GM12878 (cell line): ENCODE data around the gene EXOC7. TPM values are rescaled to one million over a fixed set of nuclear protein-coding genes. Genes with fewer than 3 reads are reported as not detected.

ENCODE experiments used
- ATF2 ChIP-seq: IDR thresholded peaks from 2 replicates; pipeline ENCODE4 v1.6.1; 2012; ENCODE audit warnings: low read length, inconsistent platforms
- BCL3 ChIP-seq: IDR thresholded peaks from 2 replicates; pipeline ENCODE4 v1.6.1; 2011; ENCODE audit warnings: borderline replicate concordance, low read depth, mild to moderate bottlenecking, moderate library complexity, low read length; ENCODE audit not compliant: insufficient read depth, poor library complexity, severe bottlenecking
- BHLHE40 ChIP-seq, 2 experiments: fragments of 450-650 bp in 1 of 2; IDR thresholded peaks; 2 replicates each; pipeline ENCODE4 v1.6.1; 2011 to 2017; ENCODE audit warnings: low read depth in 2 of 2, borderline replicate concordance in 1 of 2, improper control_type of control experiment in 1 of 2, low read length in 1 of 2, mild to moderate bottlenecking in 1 of 2
- CEBPB ChIP-seq, 2 experiments: fragments of 150-350 bp in 1 of 2; IDR thresholded peaks; 2 replicates each; pipeline ENCODE4 v1.6.1; 2012 to 2014; ENCODE audit warnings: low read depth in 2 of 2, low read length in 2 of 2, borderline replicate concordance in 1 of 2, inconsistent platforms in 1 of 2
- EED ChIP-seq: sonication (generic); IDR thresholded peaks from 2 replicates; pipeline ENCODE4 v1.6.1; 2016; ENCODE audit warnings: antibody characterized with exemption, low read depth
- IKZF1 ChIP-seq: fragments of 450-650 bp; conservative IDR thresholded peaks from 2 replicates; pipeline ENCODE4 v1.6.1; 2017; ENCODE audit warnings: antibody characterized with exemption, mild to moderate bottlenecking
- KLF5 ChIP-seq: fragments of 450-650 bp; IDR thresholded peaks from 2 replicates; pipeline ENCODE4 v1.6.1; 2014; ENCODE audit warnings: mild to moderate bottlenecking; ENCODE audit not compliant: partially characterized antibody
- MTA2 ChIP-seq: fragments of 450-650 bp; IDR thresholded peaks from 2 replicates; pipeline ENCODE4 v1.6.1; 2016; ENCODE audit warnings: low read depth, mild to moderate bottlenecking, moderate library complexity
- MXI1 ChIP-seq: fragments of 150-350 bp; IDR thresholded peaks from 2 replicates; pipeline ENCODE4 v1.6.1; 2011; ENCODE audit warnings: low read depth, mild to moderate bottlenecking, inconsistent platforms, low read length, improper control_type of control experiment
- RELA ChIP-seq: fragments of 450-650 bp; IDR thresholded peaks from 2 replicates; pipeline ENCODE4 v1.8.0; 2014; ENCODE audit warnings: borderline replicate concordance; ENCODE audit not compliant: partially characterized antibody
- SIX5 ChIP-seq: IDR thresholded peaks from 2 replicates; pipeline ENCODE4 v1.6.1; 2011; ENCODE audit warnings: mild to moderate bottlenecking, low read depth, low read length, moderate library complexity; ENCODE audit not compliant: severe bottlenecking
- STAT3 ChIP-seq: IDR thresholded peaks from 2 replicates; pipeline ENCODE4 v1.6.1; 2011; ENCODE audit warnings: low read depth, low read length, improper control_type of control experiment
- TAF1 ChIP-seq: IDR thresholded peaks from 2 replicates; pipeline ENCODE4 v1.6.1; 2011; ENCODE audit warnings: mild to moderate bottlenecking, low read depth, low read length, borderline replicate concordance
- TARDBP ChIP-seq: IDR thresholded peaks from 2 replicates; pipeline ENCODE4 v1.6.1; 2016; ENCODE audit warnings: borderline replicate concordance
- TBL1XR1 ChIP-seq: IDR thresholded peaks from 2 replicates; pipeline ENCODE4 v1.6.1; 2012; ENCODE audit warnings: low read depth, low read length, improper control_type of control experiment
- ZBTB4 ChIP-seq: fragments of 450-650 bp; formaldehyde crosslinking; IDR thresholded peaks from 2 replicates; pipeline ENCODE4 v1.4.0; 2022; ENCODE audit warnings: mild to moderate bottlenecking, moderate library complexity
- ZNF592 ChIP-seq: fragments of 450-650 bp; IDR thresholded peaks from 2 replicates; pipeline ENCODE4 v1.6.1; 2017; ENCODE audit warnings: mild to moderate bottlenecking, moderate library complexity
- polyA plus RNA-seq, 11 experiments: library from polyadenylated mRNA; depleted of rRNA in 4 of 11; unstranded in 6 of 11; stranded (reverse) in 5 of 11; fragments of >200 nt; fragmentation: Nextera tagmentation in 4 of 11; fragmentation: Illumina TruSeq in 1 of 11; extraction: Ambion mirVana in 4 of 11; extraction: Trizol in 1 of 11; gene quantifications; 1 replicate in 1 of 11; 2 replicates in 10 of 11; pipeline versions ENCODE4 v1.2.1 to v1.2.3, GENCODE V29; 2011 to 2016; ENCODE audit warnings: inconsistent platforms in 2 of 11, missing spikeins in 2 of 11, low read depth in 1 of 11
- total RNA-seq, 4 experiments: library from RNA; depleted of rRNA in 3 of 4; stranded (reverse); fragments of >200 nt in 3 of 4; fragmentation: Illumina TruSeq in 1 of 4; extraction: Trizol in 1 of 4; gene quantifications; 2 replicates each; pipeline versions ENCODE4 v1.2.1 to v1.2.3, GENCODE V29; 2013 to 2021

Gene EXOC7
- total and polyA plus RNA-seq, 10 of the 15 experiments (the other 5 are each of a cell fraction or from before 2014, with no cell fraction given), result 18.8 to 71.3 (median 48.2) TPM

GRCh38 chr17:76141212-76142038 is 37.8 kb upstream of the EXOC7 start, which contains the start of gene FOXJ1 (continued):
- no peak for TF ChIP-seq ZNF592
- peak; percentile 46; the same call in 1 of the 2 replicates for TF ChIP-seq TBL1XR1
- no peak for TF ChIP-seq TAF1
- peak; percentile 36 for TF ChIP-seq RELA
- TF ChIP-seq MXI1, result peak; percentile 95
- no peak for TF ChIP-seq CEBPB (IDR thresholded peaks at IDR 0.05; ENCODE audit: borderline replicate concordance in 1 of 2, low read depth in 2 of 2, low read length in 2 of 2)
- no peak for TF ChIP-seq KLF5
- TF ChIP-seq BHLHE40 (IDR thresholded peaks at IDR 0.05; ENCODE audit: borderline replicate concordance in 1 of 2, low read depth in 2 of 2, low read length in 1 of 2), result no peak
- no peak for TF ChIP-seq MTA2
- TF ChIP-seq IKZF1, result peak; percentile 38; the same call in 1 of the 2 replicates
- no peak for TF ChIP-seq STAT3
- no peak for TF ChIP-seq ATF2
- no peak for TF ChIP-seq EED
- TF ChIP-seq BCL3, result no peak
- no peak for TF ChIP-seq ZBTB4 (CRISPR knock-in tag)
- peak; percentile 31 for TF ChIP-seq SIX5
- no peak for TF ChIP-seq TARDBP
